ENCODE results near the gene CYREN.
A peak's percentile ranks its signal among the peaks of the same experiment; 100 is the strongest.
"Not testable (repeated sequence)": the region's sequence is repeated elsewhere in the genome, so short reads cannot be mapped to it uniquely, and the experiment has no call there.

The CYREN gene

DNA sequence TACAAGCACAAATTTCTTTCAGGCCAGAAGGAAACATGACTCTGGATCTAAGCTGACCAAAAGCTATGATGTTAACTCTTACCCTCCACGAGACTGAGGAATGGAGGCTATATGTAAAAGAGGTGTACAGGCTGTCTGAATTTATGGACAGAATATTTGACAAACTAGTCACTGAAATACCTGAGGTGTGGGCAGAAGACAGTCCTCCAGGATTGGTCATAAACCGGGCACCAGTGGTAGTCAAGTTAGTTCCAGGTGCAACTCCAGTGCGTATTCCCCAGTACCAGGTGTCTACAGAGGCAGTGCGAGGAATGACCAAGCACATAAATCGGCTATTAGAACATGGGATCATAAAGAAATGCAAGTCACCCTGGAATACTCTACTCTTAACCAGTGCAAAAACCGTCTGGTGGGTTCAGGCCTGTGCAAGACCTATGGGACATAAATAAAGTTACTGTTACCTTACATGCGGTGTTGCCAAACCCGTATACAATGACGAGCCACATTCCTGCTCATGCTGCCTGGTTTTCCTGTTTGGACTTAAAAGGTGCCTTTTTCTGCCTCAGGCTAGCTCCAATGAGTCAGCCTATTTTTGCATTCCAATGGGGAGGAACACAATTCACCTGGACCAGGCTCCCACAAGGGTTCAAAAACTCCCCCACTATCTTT lies 6.7 kb upstream of the CYREN start:
- Histone ChIP-seq H3K27ac (no peak overlapping the region), H3K4me2 (ENCODE audit: low read length) (no peak overlapping the region), H3K27me3 (ENCODE audit: control insufficient read depth, insufficient read depth, low read length) (no peaks in the 10 kb centered on the region), H2AFZ (no peak overlapping the region), H3K79me2 (no peaks in the 10 kb centered on the region), H3K4me1 (no peaks in the 10 kb centered on the region), H3K9me3 (ENCODE audit: control insufficient read depth, low read length) (no peaks in the 10 kb centered on the region), H3K9ac (no peak overlapping the region), H3K36me3 (ENCODE audit: control insufficient read depth, insufficient read depth, low read length) (no peaks in the 10 kb centered on the region), H3K4me3 (ENCODE audit: low read depth, low read length) (no peak overlapping the region)
- TF ChIP-seq, protein P1, sequence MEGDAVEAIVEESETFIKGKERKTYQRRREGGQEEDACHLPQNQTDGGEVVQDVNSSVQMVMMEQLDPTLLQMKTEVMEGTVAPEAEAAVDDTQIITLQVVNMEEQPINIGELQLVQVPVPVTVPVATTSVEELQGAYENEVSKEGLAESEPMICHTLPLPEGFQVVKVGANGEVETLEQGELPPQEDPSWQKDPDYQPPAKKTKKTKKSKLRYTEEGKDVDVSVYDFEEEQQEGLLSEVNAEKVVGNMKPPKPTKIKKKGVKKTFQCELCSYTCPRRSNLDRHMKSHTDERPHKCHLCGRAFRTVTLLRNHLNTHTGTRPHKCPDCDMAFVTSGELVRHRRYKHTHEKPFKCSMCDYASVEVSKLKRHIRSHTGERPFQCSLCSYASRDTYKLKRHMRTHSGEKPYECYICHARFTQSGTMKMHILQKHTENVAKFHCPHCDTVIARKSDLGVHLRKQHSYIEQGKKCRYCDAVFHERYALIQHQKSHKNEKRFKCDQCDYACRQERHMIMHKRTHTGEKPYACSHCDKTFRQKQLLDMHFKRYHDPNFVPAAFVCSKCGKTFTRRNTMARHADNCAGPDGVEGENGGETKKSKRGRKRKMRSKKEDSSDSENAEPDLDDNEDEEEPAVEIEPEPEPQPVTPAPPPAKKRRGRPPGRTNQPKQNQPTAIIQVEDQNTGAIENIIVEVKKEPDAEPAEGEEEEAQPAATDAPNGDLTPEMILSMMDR (IDR thresholded peaks at IDR 0.05), result no peak

DNA sequence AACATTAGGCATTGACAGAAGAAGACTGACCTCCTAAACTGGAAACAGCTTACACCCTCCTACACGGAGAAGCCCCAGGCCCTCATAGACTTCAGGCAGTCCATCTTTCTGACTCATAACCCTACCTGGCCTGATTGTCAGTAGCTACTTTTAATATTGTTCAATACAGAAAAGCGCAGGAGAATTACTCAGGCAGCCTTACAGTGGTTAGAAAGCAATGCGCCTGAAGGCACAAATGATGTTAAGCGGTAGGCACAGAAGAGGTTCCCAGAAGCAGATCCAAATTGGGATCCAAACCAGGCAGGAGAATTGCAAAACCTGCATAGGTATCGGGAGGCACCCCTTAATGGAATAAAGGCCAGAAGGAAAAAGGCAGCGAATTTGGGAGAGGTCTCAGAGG lies 5.4 kb upstream of the CYREN start:
- Histone ChIP-seq H3K4me1 (no peaks in the 10 kb centered on the region), H3K79me2 (no peaks in the 10 kb centered on the region), H3K27ac (no peak overlapping the region), H3K9me3 (ENCODE audit: control insufficient read depth, low read length) (no peaks in the 10 kb centered on the region), H2AFZ (no peak overlapping the region), H3K4me3 (ENCODE audit: low read depth, low read length) (no peak overlapping the region), H3K27me3 (ENCODE audit: control insufficient read depth, insufficient read depth, low read length) (no peaks in the 10 kb centered on the region), H3K4me2 (ENCODE audit: low read length) (no peak overlapping the region), H3K36me3 (ENCODE audit: control insufficient read depth, insufficient read depth, low read length) (no peaks in the 10 kb centered on the region), H3K9ac (no peak overlapping the region)
- TF ChIP-seq, protein P1 (IDR thresholded peaks at IDR 0.05), result no peak

DNA sequence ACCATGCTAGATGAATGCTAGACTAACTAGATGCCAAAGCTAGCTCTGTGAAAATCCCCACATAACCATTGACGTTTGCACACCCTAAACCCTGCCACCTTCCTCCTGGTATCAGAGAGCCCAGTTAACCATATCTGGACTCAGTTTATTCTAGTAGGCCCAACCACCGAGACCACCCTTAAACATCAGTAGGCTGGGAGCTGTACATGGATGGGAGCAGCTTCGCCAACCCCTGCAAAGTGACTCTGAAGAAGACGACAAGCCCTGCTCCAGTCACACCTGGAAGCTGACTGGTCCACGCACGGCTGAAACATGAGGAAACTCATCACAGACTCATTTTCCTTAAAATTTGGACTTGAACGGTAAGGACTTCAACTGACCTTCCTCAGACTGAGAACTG lies 4.4 kb upstream of the CYREN start:
- H3K9me3 ChIP-seq (ENCODE audit: control insufficient read depth, low read length), result no peaks in the 10 kb centered on the region
- H3K4me3 ChIP-seq (ENCODE audit: low read depth, low read length), result no peak overlapping the region
- no peak overlapping the region for H3K4me2 ChIP-seq (ENCODE audit: low read length)
- H3K9ac ChIP-seq, result no peak overlapping the region
- H3K27me3 ChIP-seq (ENCODE audit: control insufficient read depth, insufficient read depth, low read length), result no peaks in the 10 kb centered on the region
- no peaks in the 10 kb centered on the region for H3K79me2 ChIP-seq
- H3K4me1 ChIP-seq, result no peaks in the 10 kb centered on the region
- no peaks in the 10 kb centered on the region for H3K36me3 ChIP-seq (ENCODE audit: control insufficient read depth, insufficient read depth, low read length)
- TF ChIP-seq, protein P1 (IDR thresholded peaks at IDR 0.05), result no peak
- H2AFZ ChIP-seq, result no peak overlapping the region
- no peak overlapping the region for H3K27ac ChIP-seq

DNA sequence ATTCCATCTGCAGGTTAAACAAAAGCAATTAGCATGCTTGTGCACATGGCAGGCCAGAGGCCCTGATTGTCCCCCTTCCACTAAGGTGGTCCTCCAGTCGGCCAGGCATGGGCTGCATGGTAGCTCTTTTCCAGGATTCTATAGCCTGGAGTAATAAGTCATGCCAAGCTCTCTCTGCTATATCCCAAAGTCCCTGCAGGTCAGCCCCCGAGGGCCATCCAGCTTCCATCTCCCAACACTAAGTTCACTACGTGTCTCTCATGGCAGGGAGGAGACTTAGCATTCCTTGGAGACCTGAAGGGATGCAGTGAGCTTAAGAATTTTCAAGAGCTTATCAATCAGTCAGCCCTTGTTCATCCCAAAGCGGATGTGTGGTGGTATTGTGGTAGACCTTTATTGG lies 3.4 kb upstream of the CYREN start:
- not testable (repeated sequence) for H3K27ac ChIP-seq; H3K4me2 ChIP-seq (ENCODE audit: low read length); H3K79me2 ChIP-seq; H3K36me3 ChIP-seq (ENCODE audit: control insufficient read depth, insufficient read depth, low read length); H3K9ac ChIP-seq; H3K27me3 ChIP-seq (ENCODE audit: control insufficient read depth, insufficient read depth, low read length); H3K4me1 ChIP-seq; H3K4me3 ChIP-seq (ENCODE audit: low read depth, low read length); H2AFZ ChIP-seq; H3K9me3 ChIP-seq (ENCODE audit: control insufficient read depth, low read length)

DNA sequence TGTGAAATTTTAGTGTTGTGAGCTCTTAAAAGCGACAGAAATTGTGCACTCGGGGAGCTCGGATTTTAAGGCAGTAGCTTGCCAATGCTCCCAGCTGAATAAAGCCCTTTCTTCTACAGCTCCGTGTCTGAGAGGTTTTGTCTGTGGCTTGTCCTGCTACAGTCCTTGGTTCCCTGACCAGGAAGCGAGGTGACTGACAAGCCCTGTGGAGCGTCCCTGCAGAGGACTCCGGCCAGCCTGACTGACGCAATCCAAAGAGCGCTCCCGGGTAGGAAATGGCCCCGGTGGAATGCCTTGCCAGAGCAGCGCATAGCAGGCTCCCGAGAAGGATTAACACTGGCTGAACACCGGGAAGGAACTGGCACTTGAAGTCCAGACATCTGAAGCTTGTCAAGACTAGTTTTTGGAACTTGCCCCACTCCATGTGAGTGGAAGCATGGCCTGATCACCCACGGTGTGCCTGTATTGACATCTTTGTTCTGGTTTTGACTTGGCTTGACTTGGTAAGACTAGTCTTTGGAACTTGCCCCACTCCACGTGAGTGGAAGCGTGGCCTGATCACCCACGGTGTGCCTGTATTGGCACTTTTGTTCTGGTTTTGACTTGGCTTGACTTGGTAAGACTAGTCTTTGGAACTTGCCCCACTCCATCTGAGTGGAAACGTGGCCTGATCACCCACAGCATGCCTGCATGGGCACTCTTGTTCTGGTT lies 1.2 kb upstream of the CYREN start:
- H3K36me3 ChIP-seq (ENCODE audit: control insufficient read depth, insufficient read depth, low read length); H3K9ac ChIP-seq; H3K9me3 ChIP-seq (ENCODE audit: control insufficient read depth, low read length); H3K4me2 ChIP-seq (ENCODE audit: low read length); H3K4me3 ChIP-seq (ENCODE audit: low read depth, low read length); H3K79me2 ChIP-seq; H3K27me3 ChIP-seq (ENCODE audit: control insufficient read depth, insufficient read depth, low read length): not testable (repeated sequence)
- peak overlapping the region; percentile 92 for H2AFZ ChIP-seq
- peaks cover 12% of the 10 kb centered on the region for H3K4me1 ChIP-seq
- peak overlapping the region; percentile 81 for H3K27ac ChIP-seq

DNA sequence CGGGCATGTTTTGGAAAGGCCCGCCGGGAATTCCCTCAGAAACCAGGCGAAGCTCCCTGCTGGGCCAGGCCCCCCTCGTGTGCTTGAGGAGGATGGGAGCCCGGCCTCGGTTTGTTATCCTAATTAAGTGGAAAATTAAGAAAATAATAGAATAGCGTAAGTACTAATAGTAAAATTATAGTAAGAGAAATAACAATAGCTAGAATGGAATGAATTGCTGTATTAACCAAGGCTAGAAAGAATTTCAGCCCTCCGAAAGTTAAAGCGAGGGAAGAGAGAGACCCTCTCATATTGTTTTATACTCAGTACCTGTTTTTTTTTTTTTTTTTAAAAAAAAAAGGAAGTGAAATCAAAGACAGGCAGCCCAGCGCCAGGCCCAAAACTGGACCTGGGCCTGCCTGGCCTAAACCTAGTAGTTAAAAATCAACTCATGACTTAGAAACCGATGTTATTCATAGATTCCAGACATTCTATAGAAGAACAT lies 533 bp upstream of the CYREN start:
- H3K9ac ChIP-seq, result peak overlapping the region; percentile 73

More for the DNA sequence above, 533 bp upstream of the CYREN start:
- peak overlapping the region; percentile 81 for H3K27ac ChIP-seq
- peak overlapping the region; percentile 76 for H3K4me3 ChIP-seq (ENCODE audit: low read depth, low read length)
- not testable (repeated sequence) for H3K79me2 ChIP-seq; H3K27me3 ChIP-seq (ENCODE audit: control insufficient read depth, insufficient read depth, low read length); H3K9me3 ChIP-seq (ENCODE audit: control insufficient read depth, low read length); H3K36me3 ChIP-seq (ENCODE audit: control insufficient read depth, insufficient read depth, low read length)
- peaks cover 12% of the 10 kb centered on the region for H3K4me1 ChIP-seq
- peak overlapping the region; percentile 92 for H3K4me2 ChIP-seq (ENCODE audit: low read length)
- H2AFZ ChIP-seq, result peak overlapping the region; percentile 92
